Lung (tissue), 12 donors: ENCODE results near the gene CA10. TPM values are rescaled to one million over a fixed set of nuclear protein-coding genes. Genes with fewer than 3 reads are reported as not detected.

Experiments
- ATAC-seq: fragments of 200-7000 bp; cut with Tn5 transposase; one replicate; pipeline ENCODE4 v1.9.1; 2020; ENCODE audit warnings: moderate number of reproducible peaks; ENCODE audit not compliant: insufficient read depth, low FRiP score
- DNase-seq, 3 donors: peaks; one replicate each; pipeline ENCODE4 v3.0.0-alpha.2; 2013 to 2017
- H3K27ac ChIP-seq, 2 donors: one replicate each; pipeline ENCODE4 v1.5.1; 2013; ENCODE audit warnings: mild to moderate bottlenecking in 2 of 2, moderate library complexity in 2 of 2, control low read depth in 1 of 2, inconsistent platforms in 1 of 2, low read depth in 1 of 2, low read length in 1 of 2
- H3K27me3 ChIP-seq, 3 donors: one replicate each; pipeline ENCODE4 v1.5.1; 2013; ENCODE audit warnings: low read length in 2 of 3; ENCODE audit not compliant: control insufficient read depth in 3 of 3, insufficient read depth in 3 of 3
- H3K36me3 ChIP-seq, 4 donors: one replicate each; pipeline ENCODE4 v1.5.1; 2013; ENCODE audit warnings: low read length in 4 of 4, mild to moderate bottlenecking in 1 of 4, moderate library complexity in 1 of 4; ENCODE audit not compliant: control insufficient read depth in 4 of 4, insufficient read depth in 4 of 4
- H3K4me1 ChIP-seq, 5 donors: one replicate each; pipeline ENCODE4 v1.5.1; 2013; ENCODE audit warnings: low read length in 5 of 5, mild to moderate bottlenecking in 2 of 5, moderate library complexity in 1 of 5; ENCODE audit not compliant: control insufficient read depth in 5 of 5, insufficient read depth in 5 of 5
- H3K4me3 ChIP-seq: one replicate; pipeline ENCODE4 v1.5.1; 2013; ENCODE audit warnings: mild to moderate bottlenecking, control low read depth, moderate library complexity
- H3K9ac ChIP-seq, 2 donors: one replicate each; pipeline ENCODE4 v1.5.1; 2013; ENCODE audit warnings: low read length in 2 of 2, control low read depth in 1 of 2; ENCODE audit not compliant: insufficient read depth in 1 of 2
- H3K9me3 ChIP-seq, 4 donors: one replicate each; pipeline ENCODE4 v1.5.1; 2013; ENCODE audit warnings: low read length in 3 of 4, mild to moderate bottlenecking in 1 of 4, moderate library complexity in 1 of 4; ENCODE audit not compliant: control insufficient read depth in 4 of 4, insufficient read depth in 3 of 4
- WGBS, 2 donors: extraction: QIAGEN DNeasy Blood & Tissue Kit; methylation state at CpG; one replicate each; pipeline ENCODE4 v1.1.7; 2013; 5-methylcytosine and 5-hydroxymethylcytosine counted together
- polyA plus RNA-seq, 2 donors: library from polyadenylated mRNA; stranded (reverse); fragments of 200-250 nt; gene quantifications; one replicate each; pipeline ENCODE4 v1.2.1, GENCODE V29; 2013
- total RNA-seq, 2 donors: library from RNA; depleted of rRNA in 1 of 2; stranded (reverse); fragments of >200 nt in 1 of 2; gene quantifications; one replicate each; pipeline ENCODE4 v1.2.1, GENCODE V29; 2014 to 2021
- TF ChIP-seq, protein P1 (sequence below): IDR thresholded peaks from 2 replicates; pipeline ENCODE4 v1.5.1; 2012; ENCODE audit warnings: mild to moderate bottlenecking; ENCODE audit errors: control extremely low read depth, extremely low read depth
- donor health status: control.
- donor health status: control.
- donor health status: Bipolar disorder and iron deficiency.
- donor health status: healthy.
- donor health status: DM: yes; HTN: yes; CAD: no.

The CA10 gene
- total and polyA plus RNA-seq, 4 donors, result 0.04 to 0.17 TPM; not detected in 2

DNA sequence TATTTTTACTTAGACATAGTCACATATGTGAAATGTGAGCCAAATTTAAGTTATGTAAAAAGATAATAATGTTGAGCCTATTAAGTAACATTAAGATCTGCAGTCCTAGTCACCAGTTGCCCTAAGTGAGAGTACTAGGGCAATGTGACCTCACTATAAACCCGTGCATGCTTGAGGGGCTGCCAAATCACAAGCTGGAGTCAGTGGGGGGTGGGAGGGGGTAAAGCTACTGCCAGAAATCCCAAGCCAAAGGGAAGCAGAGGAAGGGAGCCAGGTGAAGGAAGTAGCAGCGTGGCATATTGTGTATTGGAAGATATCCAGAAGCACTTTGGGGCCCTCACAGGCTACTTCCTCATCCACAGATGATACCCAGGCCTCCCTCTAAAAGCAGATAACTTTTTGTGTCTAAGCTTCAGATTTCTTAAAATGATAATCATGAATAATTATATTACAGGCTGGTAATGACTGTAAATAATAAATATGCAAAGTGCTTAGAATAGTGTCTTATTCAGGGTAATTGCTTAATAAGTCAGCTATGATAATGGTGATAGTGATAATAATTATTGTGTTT lies 134.1 kb downstream of the CA10 start:
- TF ChIP-seq, protein P1, sequence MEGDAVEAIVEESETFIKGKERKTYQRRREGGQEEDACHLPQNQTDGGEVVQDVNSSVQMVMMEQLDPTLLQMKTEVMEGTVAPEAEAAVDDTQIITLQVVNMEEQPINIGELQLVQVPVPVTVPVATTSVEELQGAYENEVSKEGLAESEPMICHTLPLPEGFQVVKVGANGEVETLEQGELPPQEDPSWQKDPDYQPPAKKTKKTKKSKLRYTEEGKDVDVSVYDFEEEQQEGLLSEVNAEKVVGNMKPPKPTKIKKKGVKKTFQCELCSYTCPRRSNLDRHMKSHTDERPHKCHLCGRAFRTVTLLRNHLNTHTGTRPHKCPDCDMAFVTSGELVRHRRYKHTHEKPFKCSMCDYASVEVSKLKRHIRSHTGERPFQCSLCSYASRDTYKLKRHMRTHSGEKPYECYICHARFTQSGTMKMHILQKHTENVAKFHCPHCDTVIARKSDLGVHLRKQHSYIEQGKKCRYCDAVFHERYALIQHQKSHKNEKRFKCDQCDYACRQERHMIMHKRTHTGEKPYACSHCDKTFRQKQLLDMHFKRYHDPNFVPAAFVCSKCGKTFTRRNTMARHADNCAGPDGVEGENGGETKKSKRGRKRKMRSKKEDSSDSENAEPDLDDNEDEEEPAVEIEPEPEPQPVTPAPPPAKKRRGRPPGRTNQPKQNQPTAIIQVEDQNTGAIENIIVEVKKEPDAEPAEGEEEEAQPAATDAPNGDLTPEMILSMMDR, result no peak
- no peak for ATAC-seq
- no peaks in the 10 kb centered on the region for H3K36me3 ChIP-seq
- peaks cover 0 to 4% (median 0%) of the 10 kb centered on the region in 5 donors for H3K4me1 ChIP-seq
- H3K9ac ChIP-seq, result no peak overlapping the region
- DNase-seq, result peak; percentile 15 to 26 (median 17)
- no peak overlapping the region for H3K27ac ChIP-seq
- no peaks in the 10 kb centered on the region for H3K27me3 ChIP-seq
- no peaks in the 10 kb centered on the region for H3K9me3 ChIP-seq
- H3K4me3 ChIP-seq, result no peak overlapping the region
- WGBS, 2 donors, result 26 to 33% methylated on average over 2 of the region's 2 CpGs

GRCh38 chr17:52011064-52011463 lies 147.4 kb downstream of the CA10 start:
- Histone ChIP-seq H3K27ac (no peak overlapping the region), H3K4me3 (no peak overlapping the region), H3K9me3 (no peaks in the 10 kb centered on the region), H3K4me1 (no peaks in the 10 kb centered on the region), H3K36me3 (no peaks in the 10 kb centered on the region), H3K27me3 (no peaks in the 10 kb centered on the region), H3K9ac (no peak overlapping the region)
- no peak for DNase-seq
- 97 to 98% methylated on average over 1 of the region's 1 CpG for WGBS, 2 donors
- TF ChIP-seq, protein P1, result no peak
- no peak for ATAC-seq

GRCh38 chr17:51999654-52000053 lies 158.9 kb downstream of the CA10 start:
- ATAC-seq, result no peak
- 83 to 88% methylated on average over 3 of the region's 3 CpGs for WGBS, 2 donors
- TF ChIP-seq, protein P1, result no peak
- no peaks in the 10 kb centered on the region for H3K36me3 ChIP-seq
- no peak overlapping the region for H3K9ac ChIP-seq
- no peaks in the 10 kb centered on the region for H3K4me1 ChIP-seq
- no peaks in the 10 kb centered on the region for H3K9me3 ChIP-seq
- no peak for DNase-seq
- H3K4me3 ChIP-seq, result no peak overlapping the region
- H3K27me3 ChIP-seq, result no peaks in the 10 kb centered on the region
- no peak overlapping the region for H3K27ac ChIP-seq

DNA sequence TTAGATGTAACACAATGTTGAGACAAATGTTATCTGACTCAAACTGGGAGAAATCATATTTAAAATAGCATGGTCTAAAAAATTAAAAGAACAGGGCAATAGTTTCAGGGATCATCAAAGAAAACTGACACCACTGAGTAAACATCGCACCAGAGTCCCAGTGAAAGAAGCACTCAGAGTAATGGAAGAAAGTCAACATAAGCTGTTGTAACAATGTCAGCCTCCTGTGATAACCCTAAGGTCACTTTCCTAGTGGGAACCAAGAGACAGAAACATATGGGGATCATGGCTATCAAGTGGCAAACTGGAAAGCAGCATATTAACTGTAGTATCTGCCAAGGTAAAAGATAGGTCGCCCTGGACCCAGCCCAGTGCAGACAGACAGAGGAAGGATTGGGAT lies 160.8 kb downstream of the CA10 start:
- no peak overlapping the region for H3K27ac ChIP-seq
- TF ChIP-seq, protein P1, result no peak
- no peak for ATAC-seq
- no peaks in the 10 kb centered on the region for H3K36me3 ChIP-seq
- 52 to 69% methylated on average over 2 of the region's 2 CpGs for WGBS, 2 donors
- H3K4me1 ChIP-seq, result no peaks in the 10 kb centered on the region
- no peak for DNase-seq
- H3K4me3 ChIP-seq, result no peak overlapping the region
- no peaks in the 10 kb centered on the region for H3K27me3 ChIP-seq
- no peak overlapping the region for H3K9ac ChIP-seq
- no peaks in the 10 kb centered on the region for H3K9me3 ChIP-seq
